B cell (primary cell): ENCODE results near the gene MAP4K4. TPM values are rescaled to one million over a fixed set of nuclear protein-coding genes. Genes with fewer than 3 reads are reported as not detected.

ENCODE experiments used
- ATAC-seq: fragments of 200-7000 bp; cut with Tn5 transposase; one replicate; pipeline ENCODE4 v1.10.0; 2021; ENCODE audit warnings: low read depth, mild to moderate bottlenecking, moderate number of reproducible peaks, moderate library complexity
- CTCF ChIA-PET: fragments of 350-600 bp; sonication (Branson Sonifier 250); formaldehyde crosslinking; loops from one replicate; lab custom pipeline; 2021; ENCODE audit warnings: antibody characterized with exemption, inconsistent platforms; lab: Charles Lee
- POLR2A ChIA-PET: fragments of 350-600 bp; sonication (Branson Sonifier 250); formaldehyde crosslinking; loops from one replicate; lab custom pipeline; 2021; ENCODE audit warnings: antibody characterized with exemption; lab: Charles Lee
- DNase-seq: peaks from one replicate; pipeline ENCODE4 v3.0.0; 2013
- H2AFZ ChIP-seq: 2 replicates; pipeline ENCODE4 v1.6.1; 2012; ENCODE audit warnings: mild to moderate bottlenecking, low read depth, low read length; ENCODE audit not compliant: insufficient read depth, poor library complexity, severe bottlenecking
- H3K27ac ChIP-seq, 2 donors: 1 replicate in 1 of 2; 2 replicates in 1 of 2; pipeline ENCODE4 v1.5.1; 2012 to 2013; ENCODE audit warnings: low read length in 2 of 2, mild to moderate bottlenecking in 2 of 2, moderate library complexity in 1 of 2
- H3K27me3 ChIP-seq, 4 experiments: fragments of 200-600 bp in 1 of 4; sonication (generic) in 1 of 4; replicated peaks in 1 of 4; 1 replicate in 2 of 4; 2 replicates in 2 of 4; pipeline versions ENCODE4 v1.6.1 to v1.7.0; 2013 to 2016; ENCODE audit warnings: low read length in 3 of 4, mild to moderate bottlenecking in 2 of 4, mixed read lengths in 1 of 4, moderate library complexity in 1 of 4; ENCODE audit not compliant: insufficient read depth in 4 of 4, control insufficient read depth in 3 of 4; ENCODE audit errors: control extremely low read depth in 1 of 4
- H3K36me3 ChIP-seq, 2 experiments: replicated peaks in 1 of 2; 1 replicate in 1 of 2; 2 replicates in 1 of 2; pipeline versions ENCODE4 v1.6.1 to v1.7.1; 2013; ENCODE audit warnings: low read length in 1 of 2; ENCODE audit not compliant: insufficient read depth in 2 of 2, control insufficient read depth in 1 of 2; ENCODE audit errors: control extremely low read depth in 1 of 2, extremely low read depth in 1 of 2
- H3K4me1 ChIP-seq, 2 donors: fragments of 200-600 bp in 1 of 2; sonication (generic) in 1 of 2; 1 replicate in 1 of 2; 2 replicates in 1 of 2; pipeline versions ENCODE4 v1.5.1 to v1.6.1; 2013 to 2017; ENCODE audit warnings: low read length in 2 of 2; ENCODE audit not compliant: control insufficient read depth in 2 of 2, insufficient read depth in 2 of 2
- H3K4me2 ChIP-seq: replicated peaks from 2 replicates; pipeline ENCODE3; 2012; ENCODE audit warnings: mild to moderate bottlenecking, low read depth, low read length; ENCODE audit not compliant: poor library complexity, severe bottlenecking
- H3K4me3 ChIP-seq, 5 experiments: fragments of 200-600 bp in 1 of 5; sonication (generic) in 1 of 5; 1 replicate in 3 of 5; 2 replicates in 2 of 5; pipeline versions ENCODE4 v1.5.1 to v1.7.0; 2011 to 2016; ENCODE audit warnings: low read length in 4 of 5, mild to moderate bottlenecking in 4 of 5, low read depth in 2 of 5, control low read depth in 1 of 5, moderate library complexity in 1 of 5; ENCODE audit not compliant: insufficient read depth in 1 of 5; ENCODE audit errors: control extremely low read depth in 1 of 5, extremely low read depth in 1 of 5
- H3K79me2 ChIP-seq: fragments of 200-600 bp; sonication (generic); one replicate; pipeline ENCODE4 v1.6.0; 2016; ENCODE audit warnings: low read length; ENCODE audit not compliant: control insufficient read depth, insufficient read depth
- H3K9ac ChIP-seq: fragments of 200-600 bp; sonication (generic); 2 replicates; pipeline ENCODE4 v1.6.1; 2017; ENCODE audit warnings: mild to moderate bottlenecking, low read length, moderate library complexity
- H3K9me3 ChIP-seq, 3 donors: one replicate each; pipeline versions ENCODE4 v1.6.1 to v1.7.1; 2013; ENCODE audit warnings: low read length in 2 of 3; ENCODE audit not compliant: control insufficient read depth in 2 of 3, insufficient read depth in 1 of 3; ENCODE audit errors: control extremely low read depth in 1 of 3
- H4K20me1 ChIP-seq: 2 replicates; pipeline ENCODE4 v1.6.0; 2012; ENCODE audit warnings: mild to moderate bottlenecking, low read length; ENCODE audit not compliant: insufficient read depth, control insufficient read depth, poor library complexity, severe bottlenecking
- H3K27ac Mint-ChIP-seq: one replicate; pipeline ENCODE4 v1.8.0; 2021; ENCODE audit warnings: mixed read lengths
- H3K27me3 Mint-ChIP-seq: one replicate; pipeline ENCODE4 v1.8.0; 2021; ENCODE audit warnings: mixed read lengths
- H3K4me1 Mint-ChIP-seq: one replicate; pipeline ENCODE4 v1.8.0; 2021; ENCODE audit warnings: mixed read lengths
- H3K4me3 Mint-ChIP-seq: one replicate; pipeline ENCODE4 v1.8.0; 2021; ENCODE audit warnings: mixed read lengths
- H3K9me3 Mint-ChIP-seq: one replicate; pipeline ENCODE4 v1.8.0; 2022; ENCODE audit warnings: mixed read lengths; ENCODE audit not compliant: insufficient read depth
- CTCF ChIP-seq: fragments of 200-600 bp; IDR thresholded peaks from one replicate; pipeline ENCODE4 v1.8.0; 2022; ENCODE audit warnings: antibody characterized with exemption, mild to moderate bottlenecking
- EZH2 ChIP-seq: IDR thresholded peaks from 2 replicates; pipeline ENCODE4 v1.6.1; 2012; ENCODE audit warnings: borderline replicate concordance, low read depth, mild to moderate bottlenecking, moderate library complexity, low read length; ENCODE audit not compliant: insufficient read depth, poor library complexity, severe bottlenecking
- WGBS: methylation state at CpG from one replicate; pipeline ENCODE4 v1.1.5; 2013; ENCODE audit warnings: missing lambda C conversion rate; ENCODE audit not compliant: insufficient coverage; 5-methylcytosine and 5-hydroxymethylcytosine counted together
- intact Hi-C: fragments of 100-400 bp; cut with micrococcal nuclease; formaldehyde crosslinking; loops from one replicate; pipeline ENCODE4 v1.10.0; 2022
- polyA plus RNA-seq: library from polyadenylated mRNA; depleted of rRNA; stranded (reverse); fragments of >200 nt; gene quantifications from 2 replicates; pipeline ENCODE4 v1.2.3, GENCODE V29; 2012
- total RNA-seq, 2 donors: library from RNA; stranded (reverse); fragments of 120-200 nt in 1 of 2; gene quantifications; 1 replicate in 1 of 2; 2 replicates in 1 of 2; pipeline versions ENCODE4 v1.2.3 to v1.2.4, GENCODE V29; 2013 to 2022

The MAP4K4 gene
- total and polyA plus RNA-seq, 2 donors (not counting 1 experiment from before 2014, with no cell fraction given), result 54.8 to 280 TPM

- Histone ChIP-seq H3K79me2 (peaks cover 100% of the 10 kb centered on the region), H3K4me3 (no peak overlapping the region), H3K4me1 (peaks cover 81 to 88% of the 10 kb centered on the region in 2 donors), H3K36me3 (peaks cover 0 to 2% of the 10 kb centered on the region in 2 experiments), H3K9ac (no peak overlapping the region), H3K27me3 (no peaks in the 10 kb centered on the region), H3K9me3 (no peaks in the 10 kb centered on the region), H3K4me2 (peak overlapping the region; percentile 41), H4K20me1 (peaks cover 83% of the 10 kb centered on the region), H2AFZ (no peak overlapping the region), H3K27ac (no peak overlapping the region)
- no peaks in the 10 kb centered on the region for H3K27me3 Mint-ChIP-seq
- ChIA-PET CTCF (interaction anchor here (0.8 to 1.0 kb wide), 2 partner anchors 22 to 91 kb away, joined by 3 to 5 read pairs; no protein-coding TSS in a partner anchor), POLR2A (interaction anchor here (2.7 kb wide), 1 partner anchor 12 kb away, joined by 5 read pairs; no protein-coding TSS in a partner anchor)
- no peak overlapping the region for H3K27ac Mint-ChIP-seq
- DNase-seq (no peak), ATAC-seq (no peak)
- no peaks in the 10 kb centered on the region for H3K9me3 Mint-ChIP-seq
- TF ChIP-seq CTCF, result no peak
- TF ChIP-seq EZH2, result no peak
- H3K4me3 Mint-ChIP-seq, result peak overlapping the region; percentile 48
- no CpG with 5 or more reads among the region's 1 CpG for WGBS
- intact Hi-C loops, result no loop called here
- peaks cover 87% of the 10 kb centered on the region for H3K4me1 Mint-ChIP-seq
Measured at GRCh38 chr2:101740555-101740964, 43.1 kb downstream of the MAP4K4 start.

GRCh38 chr2:101741775-101742520 is 44.4 kb downstream of the MAP4K4 start:
- H3K27me3 ChIP-seq, result no peaks in the 10 kb centered on the region
- 78% methylated on average over 7 of the region's 9 CpGs for WGBS
- H3K4me1 ChIP-seq, result peaks cover 81 to 88% of the 10 kb centered on the region in 2 donors
- Mint-ChIP-seq H3K4me3 (peak overlapping the region; percentile 63), H3K4me1 (peaks cover 86% of the 10 kb centered on the region), H3K27ac (peak overlapping the region; percentile 86), H3K27me3 (no peaks in the 10 kb centered on the region), H3K9me3 (no peaks in the 10 kb centered on the region)
- ATAC-seq (no peak), DNase-seq (no peak)
- ChIA-PET POLR2A (interaction anchor here (0.5 to 2.7 kb wide), 2 partner anchors 10 to 20 kb away, joined by 3 to 5 read pairs; no protein-coding TSS in a partner anchor), CTCF (interaction anchor here (1.2 to 1.5 kb wide), 4 partner anchors 25 to 323 kb away, joined by 3 to 4 read pairs (median 3); no protein-coding TSS in a partner anchor)
- peak overlapping the region; percentile 32 to 67 for H3K27ac ChIP-seq
- peaks cover 100% of the 10 kb centered on the region for H3K79me2 ChIP-seq
- no peak for TF ChIP-seq CTCF
- TF ChIP-seq EZH2, result no peak
- peaks cover 80% of the 10 kb centered on the region for H4K20me1 ChIP-seq
- intact Hi-C loops, result no loop called here
- H3K36me3 ChIP-seq, result peaks cover 0 to 2% of the 10 kb centered on the region in 2 experiments
- peak overlapping the region; percentile 38 for H3K4me2 ChIP-seq
- H3K9ac ChIP-seq, result no peak overlapping the region
- H2AFZ ChIP-seq, result no peak overlapping the region
- H3K4me3 ChIP-seq, result no peak overlapping the region
- no peaks in the 10 kb centered on the region for H3K9me3 ChIP-seq
